Measurements from ENCODE around the gene BHLHE40.

- TF ChIP-seq CEBPB (IDR thresholded peaks at IDR 0.05; ENCODE audit: low read depth, low read length) (no peak), POLR2A (IDR thresholded peaks at IDR 0.05; ENCODE audit: low read depth, low read length) (no peak), ELK1 (IDR thresholded peaks at IDR 0.05; ENCODE audit: borderline replicate concordance, low read depth, low read length) (no peak), CTCF (conservative IDR thresholded peaks at IDR 0.05; ENCODE audit: low read depth, low read length) (no peak), FOS (IDR thresholded peaks at IDR 0.05; ENCODE audit: low read depth, low read length) (no peak), RAD21 (IDR thresholded peaks at IDR 0.05; ENCODE audit: low read length) (no peak), MXI1 (IDR thresholded peaks at IDR 0.05; ENCODE audit: borderline replicate concordance, low read depth, low read length) (no peak), RFX5 (IDR thresholded peaks at IDR 0.05; ENCODE audit: low read depth, low read length) (no peak), SMC3 (IDR thresholded peaks at IDR 0.05; ENCODE audit: low read depth, low read length) (no peak), MAFK (IDR thresholded peaks at IDR 0.05; ENCODE audit: low read depth, low read length) (no peak), RCOR1 (IDR thresholded peaks at IDR 0.05; ENCODE audit: insufficient replicate concordance, low read length) (no peak), BHLHE40 (IDR thresholded peaks at IDR 0.05; ENCODE audit: low read depth, low read length) (no peak)
Observed at GRCh38 chr3:4934050-4934449, 45.2 kb upstream of the BHLHE40 start.

Measured in IMR-90 (cell line).